HG02973 (cell line): ENCODE results near the gene HRAS.
"Not testable (repeated sequence)": the region's sequence is repeated elsewhere in the genome, so short reads cannot be mapped to it uniquely, and the experiment has no call there.

Source experiments
- ATAC-seq: cut with Tn5 transposase; IDR thresholded peaks from one replicate; pipeline ENCODE4 v1.9.1; 2021; ENCODE audit warnings: moderate library complexity; ENCODE audit not compliant: unreplicated experiment

The HRAS gene

GRCh38 chr11:534396-535209 is 773 bp downstream of the HRAS start:
- no peak for ATAC-seq

GRCh38 chr11:533586-534395 is 1.6 kb downstream of the HRAS start:
- no peak for ATAC-seq

GRCh38 chr11:532986-533585 is 2.3 kb downstream of the HRAS start:
- ATAC-seq: no peak

DNA sequence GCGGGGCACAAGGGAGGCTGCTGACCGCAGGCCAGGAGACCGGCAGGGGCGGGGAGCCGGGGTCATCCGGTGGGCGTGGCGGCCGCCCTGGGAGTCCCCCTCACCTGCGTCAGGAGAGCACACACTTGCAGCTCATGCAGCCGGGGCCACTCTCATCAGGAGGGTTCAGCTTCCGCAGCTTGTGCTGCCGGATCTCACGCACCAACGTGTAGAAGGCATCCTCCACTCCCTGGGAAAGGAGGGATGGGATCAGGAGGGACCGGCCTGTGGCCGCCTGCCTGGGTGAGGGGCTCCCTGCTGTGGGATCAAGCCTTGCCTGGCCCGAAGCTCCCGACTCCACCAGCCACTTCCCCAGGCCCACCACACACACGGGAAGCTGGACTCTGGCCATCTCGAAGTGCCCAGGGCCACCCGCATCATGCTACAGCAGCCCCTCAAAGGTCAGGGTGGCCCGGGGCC is 2.8 kb downstream of the HRAS start:
- no peak for ATAC-seq

DNA sequence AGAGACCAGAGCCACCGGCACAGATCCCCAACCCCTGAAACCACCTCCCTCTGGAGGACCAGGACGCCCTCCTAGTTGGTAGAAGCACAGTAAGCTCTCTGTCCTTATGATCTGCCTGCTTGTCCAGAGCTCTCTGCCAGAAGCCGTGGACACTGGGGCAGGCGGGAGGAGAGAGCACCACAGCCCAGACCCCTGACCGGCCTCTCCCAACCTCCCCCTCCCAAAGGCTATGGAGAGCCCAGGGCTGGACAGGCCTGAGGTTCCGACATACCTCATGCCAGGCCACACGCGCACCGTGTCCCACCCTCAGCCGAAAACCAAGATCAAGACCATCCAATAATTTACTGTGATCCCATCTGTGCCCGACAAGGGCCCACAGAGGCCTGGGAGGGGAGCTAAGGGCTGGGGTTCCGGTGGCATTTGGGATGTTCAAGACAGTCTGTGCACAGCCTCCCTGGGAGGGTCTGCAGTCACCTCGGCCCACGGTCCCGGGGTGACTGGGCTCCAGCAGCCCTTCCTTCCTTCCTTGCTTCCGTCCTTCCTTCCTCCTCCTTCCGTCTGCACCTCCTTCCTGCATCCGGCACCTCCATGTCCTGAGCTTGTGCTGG is 3.4 kb downstream of the HRAS start:
- ATAC-seq: no peak

GRCh38 chr11:530960-531831 is 4.2 kb downstream of the HRAS start:
- ATAC-seq: no peak

GRCh38 chr11:529728-530411 is 5.5 kb downstream of the HRAS start:
- ATAC-seq: no peak

DNA sequence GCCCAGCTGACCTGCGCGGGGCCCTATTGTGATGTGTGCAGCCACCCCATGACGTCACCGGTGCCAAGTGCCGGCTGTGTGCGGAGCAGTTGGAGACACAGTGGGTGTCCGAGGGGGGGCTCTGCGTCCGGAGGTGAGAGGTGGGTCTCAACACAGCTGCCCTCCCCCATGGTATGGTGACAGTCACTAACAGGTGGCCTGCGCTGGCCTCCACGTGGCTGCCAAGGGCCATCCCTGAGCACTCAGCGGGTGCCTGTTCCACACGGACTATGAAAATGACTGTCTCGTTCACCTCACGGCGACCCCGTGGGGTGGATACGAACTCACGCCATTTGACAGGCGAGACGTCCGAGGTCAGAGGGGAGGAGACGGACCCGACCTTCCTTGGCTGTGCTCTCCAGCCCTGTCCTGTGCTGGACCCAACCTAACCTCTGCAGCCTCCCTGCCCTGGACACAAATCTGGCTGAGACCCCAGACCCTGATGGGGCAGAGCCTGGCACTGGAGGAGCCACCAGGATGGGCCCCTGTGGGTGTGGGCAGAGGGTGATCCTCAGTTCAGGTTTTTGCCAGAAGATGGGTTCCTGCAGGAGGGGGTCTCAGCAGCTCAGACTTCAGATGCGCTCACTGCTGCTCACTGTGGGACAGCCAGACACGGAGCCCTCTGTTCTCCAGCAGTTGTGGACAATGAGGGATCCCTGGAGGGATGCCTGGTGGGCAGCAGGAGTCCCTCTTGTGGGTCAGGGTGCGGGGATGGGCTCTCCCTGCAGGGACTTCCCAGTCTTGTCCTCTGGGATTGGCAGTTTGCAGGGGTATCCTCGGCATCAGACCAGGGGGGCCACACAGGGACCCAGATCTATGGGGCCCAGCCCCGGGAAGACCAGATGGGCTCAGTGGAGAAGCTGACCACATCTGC is 6.3 kb downstream of the HRAS start:
- no peak for ATAC-seq

DNA sequence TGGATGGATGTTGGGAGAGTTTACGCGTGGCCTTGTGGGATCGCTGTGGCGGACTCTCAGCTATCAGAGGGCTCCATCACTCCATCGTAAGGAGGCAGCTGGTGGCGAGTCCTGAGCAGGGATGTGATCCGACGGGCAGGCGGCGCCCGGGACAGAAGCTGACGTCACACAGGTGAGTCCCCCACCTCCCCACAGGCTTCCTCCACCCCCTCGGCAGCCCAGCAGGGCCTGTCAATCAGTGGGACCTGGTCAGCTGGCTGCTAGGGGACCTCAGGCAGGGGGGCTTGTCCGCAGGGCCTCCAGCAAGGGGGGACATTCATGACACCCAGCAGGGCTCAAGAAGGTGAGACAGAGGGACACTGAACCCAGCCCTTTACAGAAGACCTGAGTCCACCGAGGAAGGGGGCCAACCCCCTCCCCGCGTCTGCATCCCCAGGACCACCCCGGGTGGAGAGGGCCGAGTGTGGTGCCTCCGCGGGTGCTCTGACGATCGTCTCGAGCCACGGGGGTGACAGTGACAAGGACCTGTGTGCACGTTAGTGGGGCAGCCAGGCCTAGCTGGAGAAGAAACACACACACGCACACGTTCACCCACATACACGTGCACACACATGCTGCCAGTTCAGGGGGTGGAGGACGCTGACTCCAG is 7.1 kb downstream of the HRAS start:
- no peak for ATAC-seq

DNA sequence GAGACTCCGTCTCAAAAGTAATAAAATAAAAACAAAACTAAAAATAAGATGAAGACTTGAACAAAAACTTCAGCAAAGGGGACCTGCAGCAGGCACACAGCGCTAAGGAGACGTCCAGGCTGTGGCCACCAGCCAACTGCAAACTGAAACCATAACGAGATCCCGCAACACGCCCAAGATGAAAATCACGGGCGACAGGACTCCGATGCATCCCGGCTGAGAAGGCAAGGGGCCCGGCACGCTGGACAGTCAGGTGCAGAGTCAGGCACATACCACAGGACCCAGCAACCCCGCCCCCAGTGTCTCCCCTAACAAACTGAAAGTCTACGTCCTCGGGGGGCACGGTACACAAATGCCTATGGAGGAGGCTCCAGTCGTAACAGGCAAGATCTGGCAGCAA is 9.2 kb downstream of the HRAS start:
- ATAC-seq: no peak

DNA sequence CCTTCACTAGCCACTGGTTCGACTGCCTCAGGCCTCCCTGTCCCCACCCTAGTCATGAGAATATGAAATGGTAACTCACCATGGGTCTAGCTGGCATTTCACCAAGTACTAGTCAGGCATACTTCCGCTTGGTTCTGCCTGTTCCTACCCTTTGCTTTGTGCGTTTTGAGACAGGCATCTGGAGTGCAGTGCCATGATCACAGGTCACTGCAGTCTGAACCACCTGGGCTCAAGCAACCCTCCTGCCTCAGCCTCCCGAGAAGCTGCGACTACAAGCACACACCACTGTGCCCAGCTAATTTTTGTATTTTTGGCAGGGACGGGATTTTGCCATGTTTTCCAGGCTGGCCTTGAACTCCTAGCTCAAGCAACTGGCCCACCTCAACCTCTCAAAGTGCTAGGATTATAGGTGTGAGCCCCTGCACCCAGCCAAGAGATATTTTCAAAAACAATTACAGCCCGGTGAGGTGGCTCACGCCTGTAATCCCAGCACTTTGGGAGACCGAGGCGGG is 14.1 kb downstream of the HRAS start:
- no peak for ATAC-seq

- ATAC-seq: no peak
These were observed 14.8 kb downstream of the HRAS start for GRCh38 chr11:520428-521176.

- peak; percentile 82 for ATAC-seq
These were observed 16.7 kb downstream of the HRAS start for GRCh38 chr11:518463-519202.

- ATAC-seq: not testable (repeated sequence)
These were observed 18.3 kb downstream of the HRAS start for GRCh38 chr11:516918-517685.

- no peak for ATAC-seq
These were observed 19.0 kb downstream of the HRAS start for GRCh38 chr11:516400-516799.

- ATAC-seq: no peak
These were observed 20.2 kb downstream of the HRAS start for GRCh38 chr11:515131-515530.
